SU-DHL-6 (cell line): ENCODE data around the gene GLOD4.
"Not testable (repeated sequence)": the region's sequence is repeated elsewhere in the genome, so short reads cannot be mapped to it uniquely, and the experiment has no call there.

Source experiments
- H2AFZ ChIP-seq: fragments of 200-600 bp; sonication (generic); 2 replicates; pipeline ENCODE4 v1.6.1; 2014; ENCODE audit warnings: low read depth, mild to moderate bottlenecking, moderate library complexity, mixed read lengths, antibody characterized with exemption, low read length; ENCODE audit not compliant: severe bottlenecking
- H3F3A ChIP-seq: fragments of 200-600 bp; shearing (Covaris generic); 2 replicates; pipeline ENCODE4 v1.6.0; 2016; ENCODE audit warnings: antibody characterized with exemption, mild to moderate bottlenecking; ENCODE audit not compliant: insufficient read depth
- H3K27ac ChIP-seq: fragments of 200-600 bp; sonication (generic); 2 replicates; pipeline ENCODE4 v1.5.1; 2016; ENCODE audit warnings: low read depth, mild to moderate bottlenecking, low read length, moderate library complexity, mixed read lengths
- H3K27me3 ChIP-seq: fragments of 200-600 bp; sonication (generic), shearing (Covaris generic); 2 replicates; pipeline ENCODE4 v1.6.0; 2014; ENCODE audit warnings: mild to moderate bottlenecking, low read length
- H3K36me3 ChIP-seq: fragments of 200-600 bp; sonication (generic); 2 replicates; pipeline ENCODE4 v1.6.1; 2014; ENCODE audit warnings: mild to moderate bottlenecking, low read length, mixed read lengths
- H3K4me2 ChIP-seq: fragments of 300-600, 200-600 bp; shearing (Covaris generic), sonication (generic); 2 replicates; pipeline ENCODE4 v1.6.0; 2014; ENCODE audit warnings: low read length, low read depth, mild to moderate bottlenecking; ENCODE audit not compliant: poor library complexity, severe bottlenecking
- H3K4me3 ChIP-seq: fragments of 200-600 bp; sonication (generic); 2 replicates; pipeline ENCODE4 v1.5.1; 2014; ENCODE audit warnings: antibody characterized with exemption, low read length, mild to moderate bottlenecking, mixed read lengths; ENCODE audit not compliant: insufficient read depth, poor library complexity, severe bottlenecking
- H3K79me2 ChIP-seq: fragments of 200-600 bp; sonication (generic); 2 replicates; pipeline ENCODE4 v1.6.1; 2014; ENCODE audit warnings: mild to moderate bottlenecking, low read length, moderate library complexity; ENCODE audit not compliant: insufficient read depth
- H3K9ac ChIP-seq: fragments of 200-600 bp; sonication (generic); 2 replicates; pipeline ENCODE4 v1.7.0; 2014; ENCODE audit warnings: mild to moderate bottlenecking, low read length
- H3K9me2 ChIP-seq: fragments of 200-600 bp; sonication (generic); replicated peaks from 2 replicates; pipeline ENCODE4 v1.6.1; 2014; ENCODE audit warnings: low read length; ENCODE audit not compliant: insufficient read depth
- H3K9me3 ChIP-seq: fragments of 200-600 bp; sonication (generic); 2 replicates; pipeline ENCODE4 v1.6.1; 2014; ENCODE audit warnings: low read length, mixed read lengths; ENCODE audit not compliant: insufficient read depth
- H4K20me1 ChIP-seq: fragments of 200-600 bp; sonication (generic); 2 replicates; pipeline ENCODE4 v1.6.1; 2014; ENCODE audit warnings: low read depth, mild to moderate bottlenecking, antibody characterized with exemption, low read length, moderate library complexity, mixed read lengths
- EZH2phosphoT487 ChIP-seq: fragments of 200-600 bp; sonication (generic), shearing (Covaris generic); conservative IDR thresholded peaks from 2 replicates; pipeline ENCODE4 v1.6.1; 2018; ENCODE audit warnings: mild to moderate bottlenecking, antibody characterized with exemption, low read length, moderate library complexity, mixed read lengths
- TF ChIP-seq, protein P1 (sequence below): fragments of 200-600 bp; sonication (generic); IDR thresholded peaks from one replicate; pipeline ENCODE4 v1.5.1; 2017; ENCODE audit warnings: antibody characterized with exemption, mild to moderate bottlenecking, low read length, moderate library complexity; ENCODE audit not compliant: insufficient read depth, poor library complexity, severe bottlenecking

The GLOD4 gene

DNA sequence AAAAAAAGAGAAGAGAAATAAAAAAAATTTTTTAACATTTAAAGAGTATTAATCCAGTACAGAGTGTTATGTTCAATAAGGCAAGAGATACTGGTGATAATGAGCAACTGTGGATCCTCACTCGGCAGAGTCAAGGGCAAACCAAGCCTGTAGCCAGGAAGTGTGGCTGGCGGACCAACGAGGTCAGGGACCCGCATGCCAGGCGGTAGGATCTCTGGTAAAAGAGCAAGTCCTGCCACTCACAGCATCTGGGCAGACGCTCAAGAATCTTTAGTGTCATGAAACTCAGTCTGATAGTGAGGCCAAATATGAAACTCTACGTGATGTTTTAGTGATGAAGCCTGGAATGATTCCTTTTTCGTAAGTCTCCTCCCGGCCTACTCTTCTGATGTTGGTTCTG lies 21.7 kb downstream of the GLOD4 start:
- Histone ChIP-seq H3F3A (peaks cover 3% of the 10 kb centered on the region; the same call in 1 of the 2 replicates), H2AFZ (no peak overlapping the region), H3K4me2 (no peak overlapping the region), H3K79me2 (no peaks in the 10 kb centered on the region), H3K27me3 (no peaks in the 10 kb centered on the region), H4K20me1 (no peaks in the 10 kb centered on the region), H3K9me3 (no peaks in the 10 kb centered on the region), H3K36me3 (peaks cover 13% of the 10 kb centered on the region; the same call in 1 of the 2 replicates), H3K9ac (no peak overlapping the region), H3K9me2 (no peaks in the 10 kb centered on the region), H3K27ac (no peak overlapping the region), H3K4me3 (no peak overlapping the region)
- TF ChIP-seq, protein P1, sequence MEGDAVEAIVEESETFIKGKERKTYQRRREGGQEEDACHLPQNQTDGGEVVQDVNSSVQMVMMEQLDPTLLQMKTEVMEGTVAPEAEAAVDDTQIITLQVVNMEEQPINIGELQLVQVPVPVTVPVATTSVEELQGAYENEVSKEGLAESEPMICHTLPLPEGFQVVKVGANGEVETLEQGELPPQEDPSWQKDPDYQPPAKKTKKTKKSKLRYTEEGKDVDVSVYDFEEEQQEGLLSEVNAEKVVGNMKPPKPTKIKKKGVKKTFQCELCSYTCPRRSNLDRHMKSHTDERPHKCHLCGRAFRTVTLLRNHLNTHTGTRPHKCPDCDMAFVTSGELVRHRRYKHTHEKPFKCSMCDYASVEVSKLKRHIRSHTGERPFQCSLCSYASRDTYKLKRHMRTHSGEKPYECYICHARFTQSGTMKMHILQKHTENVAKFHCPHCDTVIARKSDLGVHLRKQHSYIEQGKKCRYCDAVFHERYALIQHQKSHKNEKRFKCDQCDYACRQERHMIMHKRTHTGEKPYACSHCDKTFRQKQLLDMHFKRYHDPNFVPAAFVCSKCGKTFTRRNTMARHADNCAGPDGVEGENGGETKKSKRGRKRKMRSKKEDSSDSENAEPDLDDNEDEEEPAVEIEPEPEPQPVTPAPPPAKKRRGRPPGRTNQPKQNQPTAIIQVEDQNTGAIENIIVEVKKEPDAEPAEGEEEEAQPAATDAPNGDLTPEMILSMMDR = no peak
- TF ChIP-seq EZH2phosphoT487 = no peak

DNA sequence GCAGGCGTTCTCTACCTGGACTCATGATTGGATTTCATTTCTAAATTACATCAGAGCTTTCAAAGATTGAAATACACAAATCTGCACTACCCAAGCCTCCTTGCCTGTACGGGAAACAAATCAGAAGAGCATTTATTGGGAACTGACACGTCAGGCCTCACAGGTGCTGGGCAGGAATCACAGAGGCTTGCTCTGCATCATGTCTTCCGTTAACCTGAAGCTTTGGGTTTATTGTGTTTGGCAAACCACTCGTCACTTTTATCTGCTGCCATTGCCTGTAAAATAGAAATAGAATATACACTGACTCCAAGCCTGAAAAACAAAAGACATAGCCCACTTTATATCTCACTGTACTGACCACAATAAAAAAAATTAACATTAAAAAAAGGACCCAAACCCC lies 22.1 kb downstream of the GLOD4 start:
- no peak overlapping the region for H2AFZ ChIP-seq
- no peaks in the 10 kb centered on the region for H3K9me3 ChIP-seq
- peaks cover 13% of the 10 kb centered on the region; the same call in 1 of the 2 replicates for H3K36me3 ChIP-seq
- no peak overlapping the region for H3K9ac ChIP-seq
- H3K9me2 ChIP-seq = no peaks in the 10 kb centered on the region
- H3K4me3 ChIP-seq = no peak overlapping the region
- no peaks in the 10 kb centered on the region for H3K27me3 ChIP-seq
- no peaks in the 10 kb centered on the region for H3K79me2 ChIP-seq
- peaks cover 6% of the 10 kb centered on the region; the same call in 1 of the 2 replicates for H3F3A ChIP-seq
- no peak for TF ChIP-seq EZH2phosphoT487
- TF ChIP-seq, protein P1 = no peak
- H4K20me1 ChIP-seq = no peaks in the 10 kb centered on the region
- no peak overlapping the region for H3K4me2 ChIP-seq
- no peak overlapping the region for H3K27ac ChIP-seq

DNA sequence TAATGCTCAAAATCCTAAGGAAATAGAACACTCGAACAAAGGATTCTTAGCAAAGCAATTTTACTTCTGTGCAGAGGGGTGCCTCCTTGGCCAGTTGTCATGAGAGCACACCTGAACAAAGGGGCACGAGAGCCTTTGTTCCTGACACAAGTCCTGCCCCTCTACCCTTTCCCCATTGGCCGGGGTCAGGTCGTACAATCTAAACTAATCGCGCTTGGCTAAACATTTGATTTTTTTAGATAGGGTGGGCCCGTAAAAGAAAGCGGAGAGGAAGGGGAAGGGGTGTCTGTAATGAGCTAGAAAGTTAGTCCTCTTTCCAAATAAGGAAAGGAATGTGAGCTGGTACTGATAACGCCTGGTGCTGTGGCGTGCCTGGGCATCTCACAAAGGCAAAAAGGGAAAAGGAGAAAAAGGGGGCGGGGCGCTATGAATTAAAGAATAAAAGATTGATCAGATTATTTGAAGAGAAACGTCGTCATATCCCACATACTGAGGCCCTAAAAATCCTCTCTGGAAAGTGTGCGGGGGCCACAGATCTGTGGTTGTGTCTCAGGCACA lies 26.0 kb downstream of the GLOD4 start:
- H3K9me3 ChIP-seq, H3K4me2 ChIP-seq, H2AFZ ChIP-seq, H3K27ac ChIP-seq, H3K4me3 ChIP-seq, H3K9ac ChIP-seq, H3K27me3 ChIP-seq, H3K9me2 ChIP-seq, H3K79me2 ChIP-seq, H4K20me1 ChIP-seq: not testable (repeated sequence)
- Histone ChIP-seq H3F3A (peaks cover 23% of the 10 kb centered on the region), H3K36me3 (peaks cover 13% of the 10 kb centered on the region; the same call in 1 of the 2 replicates)

DNA sequence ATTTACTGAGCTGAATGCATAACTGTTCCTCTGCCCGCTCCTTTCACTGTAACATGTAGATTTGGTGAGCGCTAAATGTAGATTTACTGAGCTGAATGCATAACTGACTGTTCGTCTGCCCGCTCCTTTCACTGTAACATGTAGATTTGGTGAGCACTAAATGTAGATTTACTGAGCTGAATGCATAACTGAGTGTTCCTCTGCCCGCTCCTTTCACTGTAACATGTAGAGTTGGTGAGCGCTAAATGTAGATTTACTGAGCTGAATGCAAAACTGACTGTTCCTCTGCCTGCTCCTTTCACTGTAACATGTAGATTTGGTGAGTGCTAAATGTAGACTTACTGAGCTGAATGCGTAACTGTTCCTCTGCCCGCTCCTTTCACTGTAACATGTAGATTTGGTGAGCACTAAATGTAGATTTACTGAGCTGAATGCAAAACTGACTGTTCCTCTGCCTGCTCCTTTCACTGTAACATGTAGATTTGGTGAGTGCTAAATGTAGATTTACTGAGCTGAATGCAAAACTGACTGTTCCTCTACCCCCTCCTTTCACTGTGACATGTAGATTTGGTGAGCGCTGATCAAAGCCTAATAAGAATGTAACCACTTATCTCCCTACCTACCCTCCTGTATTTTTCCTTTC lies 26.6 kb downstream of the GLOD4 start:
- not testable (repeated sequence) for H4K20me1 ChIP-seq, H3K27me3 ChIP-seq, H2AFZ ChIP-seq, H3K36me3 ChIP-seq, H3K4me3 ChIP-seq, H3K9me3 ChIP-seq, H3K4me2 ChIP-seq, H3K9ac ChIP-seq, H3K9me2 ChIP-seq, H3K27ac ChIP-seq
- Histone ChIP-seq H3K79me2 (peaks cover 16% of the 10 kb centered on the region), H3F3A (peaks cover 23% of the 10 kb centered on the region)
